ENCODE results near the gene VSIG1. TPM values are rescaled to one million over a fixed set of nuclear protein-coding genes. Genes with fewer than 3 reads are reported as not detected.

The VSIG1 gene
- total and polyA plus RNA-seq, 8 donors = 0.19 to 12.8 (median 0.49) TPM

GRCh38 chrX:108126661-108127060 lies 81.8 kb downstream of the VSIG1 start:
- no peaks in the 10 kb centered on the region for H3K9me3 ChIP-seq

GRCh38 chrX:108127152-108127551 lies 82.3 kb downstream of the VSIG1 start:
- Histone ChIP-seq H3K4me3 (no peak overlapping the region), H3K4me1 (no peaks in the 10 kb centered on the region), H3K9me3 (no peaks in the 10 kb centered on the region), H3K27me3 (no peaks in the 10 kb centered on the region), H3K27ac (no peak overlapping the region), H3K36me3 (peaks cover 0 to 13% of the 10 kb centered on the region in 2 donors)
- DNase-seq (no peak), ATAC-seq (no peak)
- intact Hi-C loops (cut with DNase I) = no loop called here
- no peak for TF ChIP-seq CTCF (IDR thresholded peaks at IDR 0.05)

More at GRCh38 chrX:108126661-108127060, 81.8 kb downstream of the VSIG1 start:
- Histone ChIP-seq H3K27me3 (no peaks in the 10 kb centered on the region), H3K36me3 (peaks cover 0 to 9% of the 10 kb centered on the region in 2 donors), H3K4me1 (no peaks in the 10 kb centered on the region), H3K4me3 (no peak overlapping the region), H3K27ac (no peak overlapping the region)
- ATAC-seq (no peak), DNase-seq (no peak)
- intact Hi-C loops (cut with DNase I) = no loop called here
- TF ChIP-seq CTCF (IDR thresholded peaks at IDR 0.05) = no peak

Other genes starting within 250 kb of the VSIG1 start
- 10 to 100 TPM; 17.4 to 18.5 TPM for gene MID2, start 219.2 kb upstream of the VSIG1 start, total RNA-seq
- 10 to 100 TPM; 20.1 to 24.1 (median 21.1) TPM for gene MID2, start 219.2 kb upstream of the VSIG1 start, polyA plus RNA-seq (ENCODE audit: insufficient read length in 6 of 6)
- not detected for gene TEX13B, start 62.7 kb upstream of the VSIG1 start, total RNA-seq
- gene TEX13B, start 62.7 kb upstream of the VSIG1 start, polyA plus RNA-seq (ENCODE audit: insufficient read length in 6 of 6) = under 1 TPM in 1 of 6 donors, not detected in 5; 0.14 TPM
- 10 to 100 TPM; 44.8 to 45.5 TPM for gene PSMD10, start 46.5 kb downstream of the VSIG1 start, total RNA-seq
- gene PSMD10, start 46.5 kb downstream of the VSIG1 start, polyA plus RNA-seq (ENCODE audit: insufficient read length in 6 of 6) = 10 to 100 TPM; 64.1 to 85.0 (median 77.6) TPM
- 10 to 100 TPM; 18.4 TPM for gene ATG4A, start 46.7 kb downstream of the VSIG1 start, total RNA-seq
- gene ATG4A, start 46.7 kb downstream of the VSIG1 start, polyA plus RNA-seq (ENCODE audit: insufficient read length in 6 of 6) = 10 to 100 TPM; 12.0 to 16.3 (median 13.6) TPM